Measurements from ENCODE around the gene RAP1GAP2.

- TF ChIP-seq CTCF (IDR thresholded peaks at IDR 0.05) (no peak), EP300 (IDR thresholded peaks at IDR 0.05) (no peak), POLR2AphosphoS5 (IDR thresholded peaks at IDR 0.05) (no peak)
These were observed 171.3 kb downstream of the RAP1GAP2 start for GRCh38 chr17:2967515-2967914.
